GM20431 (cell line): ENCODE measurements around the gene POLRMT.

Experiments used
- in situ Hi-C: fragments of 300-500 bp; cut with MseI, MboI; formaldehyde crosslinking; loops from one replicate; pipeline ENCODE4 v1.15.0; 2020; ENCODE audit warnings: low sequenced_read_pairs; ENCODE audit not compliant: unreplicated experiment

The POLRMT gene

DNA sequence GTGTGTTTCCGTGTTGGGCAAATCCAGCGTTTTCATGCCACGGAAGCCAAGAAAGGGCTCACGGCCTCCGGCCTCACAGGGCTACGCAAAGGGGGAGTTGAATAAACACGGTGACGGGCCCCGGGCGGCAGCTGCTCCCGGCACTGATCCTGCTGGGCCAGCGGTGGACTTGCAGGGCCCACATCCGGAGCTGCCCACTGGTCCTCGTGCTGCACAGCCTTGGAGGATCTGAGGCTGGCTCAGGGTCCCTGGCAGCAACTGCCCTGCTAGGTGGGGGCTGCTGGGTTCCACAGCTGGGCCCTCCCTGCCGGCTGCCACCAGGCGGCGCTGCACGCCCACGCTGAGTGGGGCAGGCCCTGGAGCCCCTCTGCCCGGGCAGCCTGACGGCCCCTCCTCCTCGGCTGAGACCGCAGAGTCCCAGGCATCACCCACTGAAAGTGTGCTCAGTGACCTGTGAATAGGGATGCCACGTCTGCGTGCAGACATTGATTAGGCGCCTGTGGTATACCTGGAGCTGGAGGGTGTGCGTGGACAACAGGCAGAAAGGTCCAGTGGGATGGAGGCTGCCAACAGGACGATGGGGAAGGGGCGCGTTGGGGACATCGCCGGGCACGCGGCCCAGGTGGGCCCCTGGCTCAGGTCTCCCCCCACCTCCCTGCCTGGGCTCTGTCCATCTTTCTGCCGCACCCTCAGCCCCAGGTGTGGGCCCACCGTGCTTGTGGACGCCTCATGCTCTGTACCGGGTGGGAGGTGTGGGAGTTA is 48.9 kb downstream of the POLRMT start:
- in situ Hi-C loops = no loop called here

DNA sequence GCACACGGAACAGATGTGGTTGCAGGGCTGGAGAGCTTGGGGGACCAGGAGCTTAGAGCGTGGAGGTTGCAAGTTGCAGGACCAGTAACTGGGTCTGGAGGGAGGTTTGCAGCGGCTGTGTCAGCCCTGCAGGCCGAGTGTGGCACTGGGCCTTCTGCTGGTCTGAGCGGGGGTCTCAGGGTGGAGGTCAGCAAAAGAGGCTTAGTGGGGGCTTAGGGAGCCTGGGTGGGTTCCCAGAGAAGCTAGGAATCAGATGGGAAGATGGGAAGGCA is 49.4 kb downstream of the POLRMT start:
- in situ Hi-C loops = no loop called here

DNA sequence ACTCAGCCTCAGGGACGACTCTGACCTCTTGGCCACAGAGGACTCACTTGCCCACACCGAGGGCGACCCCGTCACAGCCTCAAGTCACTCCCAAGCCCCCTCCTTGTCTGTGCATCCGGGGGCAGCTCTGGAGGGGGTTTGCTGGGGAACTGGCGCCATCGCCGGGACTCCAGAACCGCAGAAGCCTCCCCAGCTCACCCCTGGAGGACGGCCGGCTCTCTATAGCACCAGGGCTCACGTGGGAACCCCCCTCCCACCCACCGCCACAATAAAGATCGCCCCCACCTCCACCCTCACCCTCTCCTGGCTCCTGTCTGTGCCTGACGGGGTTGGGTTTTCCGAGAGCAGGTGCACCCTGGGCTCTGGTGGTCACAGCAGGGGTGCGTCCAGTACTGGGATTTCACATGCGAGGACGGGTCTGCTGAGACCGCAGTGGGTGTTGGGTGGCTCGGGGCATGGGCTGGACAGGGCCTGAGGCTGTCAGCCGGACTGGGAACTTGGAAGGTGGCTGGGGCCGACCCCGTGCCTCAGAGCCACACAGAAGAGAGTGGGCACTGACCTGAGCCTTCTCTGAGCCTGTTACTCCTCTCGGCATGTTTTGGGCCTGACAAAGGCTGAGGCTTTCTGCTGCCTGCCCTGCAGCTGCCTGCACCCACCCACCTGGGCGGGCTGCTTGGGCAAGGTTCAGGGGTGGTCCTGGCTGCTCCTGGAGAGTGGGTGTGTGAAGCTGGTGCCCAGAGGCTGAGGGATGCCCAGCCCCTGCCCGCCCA is 50.0 kb downstream of the POLRMT start:
- in situ Hi-C loops = no loop called here

DNA sequence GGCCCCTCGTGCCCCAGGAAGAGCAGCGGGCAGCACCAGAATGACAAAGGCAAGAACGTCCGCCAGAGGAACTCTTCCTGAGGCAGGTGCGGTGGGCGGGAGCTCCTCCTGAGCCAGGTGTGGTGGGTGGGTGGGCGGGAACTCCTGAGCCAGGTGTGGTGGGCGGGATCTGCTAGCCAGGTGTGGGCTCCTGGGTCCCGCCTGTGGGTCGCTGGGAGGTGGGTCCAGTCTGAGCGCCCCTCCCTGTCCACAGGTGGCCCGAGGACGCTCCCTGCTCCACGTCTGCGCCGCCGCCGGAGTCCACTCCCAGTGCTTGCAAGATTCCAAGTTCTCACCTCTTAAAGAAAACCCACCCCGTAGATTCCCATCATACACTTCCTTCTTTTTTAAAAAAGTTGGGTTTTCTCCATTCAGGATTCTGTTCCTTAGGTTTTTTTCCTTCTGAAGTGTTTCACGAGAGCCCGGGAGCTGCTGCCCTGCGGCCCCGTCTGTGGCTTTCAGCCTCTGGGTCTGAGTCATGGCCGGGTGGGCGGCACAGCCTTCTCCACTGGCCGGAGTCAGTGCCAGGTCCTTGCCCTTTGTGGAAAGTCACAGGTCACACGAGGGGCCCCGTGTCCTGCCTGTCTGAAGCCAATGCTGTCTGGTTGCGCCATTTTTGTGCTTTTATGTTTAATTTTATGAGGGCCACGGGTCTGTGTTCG is 50.7 kb downstream of the POLRMT start:
- in situ Hi-C loops = no loop called here

DNA sequence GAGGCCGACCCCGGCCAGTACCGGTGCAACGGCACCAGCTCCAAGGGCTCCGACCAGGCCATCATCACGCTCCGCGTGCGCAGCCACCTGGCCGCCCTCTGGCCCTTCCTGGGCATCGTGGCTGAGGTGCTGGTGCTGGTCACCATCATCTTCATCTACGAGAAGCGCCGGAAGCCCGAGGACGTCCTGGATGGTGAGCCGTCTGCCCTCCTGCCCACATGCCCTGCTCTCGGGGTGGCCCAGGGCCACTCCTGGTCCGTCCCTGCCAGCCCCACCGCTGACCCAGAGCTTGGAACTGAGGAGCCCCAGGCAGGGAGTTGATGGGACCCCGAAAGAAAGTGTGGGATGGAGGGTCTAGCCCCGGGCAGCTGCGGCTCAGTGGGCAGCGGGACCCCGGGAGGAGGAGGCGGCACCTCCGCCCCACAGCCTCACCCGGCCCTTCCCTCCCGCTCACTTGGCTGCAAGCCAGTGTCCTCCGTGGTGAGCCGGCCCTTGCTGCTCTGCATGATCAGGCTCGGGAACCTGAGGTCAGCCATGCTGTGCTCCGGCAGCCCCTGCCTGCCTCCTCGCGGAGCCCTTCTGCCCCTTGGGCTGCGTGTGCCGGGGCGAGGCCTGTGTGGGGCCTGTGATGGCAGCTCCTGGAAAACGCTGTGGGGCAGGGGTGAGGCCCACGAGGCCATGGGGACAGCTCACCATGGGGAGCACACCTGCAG is 51.8 kb downstream of the POLRMT start:
- in situ Hi-C loops = no loop called here

DNA sequence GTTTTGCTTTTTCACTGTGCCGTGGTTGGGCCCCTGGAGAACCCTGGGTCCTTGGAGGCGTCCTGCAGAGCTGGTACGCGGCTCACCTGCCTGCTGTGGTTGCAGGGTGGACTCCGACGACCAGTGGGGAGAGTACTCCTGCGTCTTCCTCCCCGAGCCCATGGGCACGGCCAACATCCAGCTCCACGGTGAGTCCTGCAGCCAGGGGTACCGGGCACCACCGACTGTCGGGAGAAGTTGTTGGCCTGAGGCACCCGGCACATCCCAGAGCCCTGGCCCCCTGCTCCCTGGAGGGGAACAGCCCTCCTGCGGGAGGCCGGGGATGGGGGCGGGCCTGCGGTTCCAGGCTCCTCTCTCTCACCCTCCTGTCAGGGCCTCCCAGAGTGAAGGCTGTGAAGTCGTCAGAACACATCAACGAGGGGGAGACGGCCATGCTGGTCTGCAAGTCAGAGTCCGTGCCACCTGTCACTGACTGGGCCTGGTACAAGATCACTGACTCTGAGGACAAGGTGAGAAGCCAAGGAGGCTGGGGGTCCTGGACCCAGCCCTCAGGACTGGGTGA is 53.0 kb downstream of the POLRMT start:
- in situ Hi-C loops = no loop called here

DNA sequence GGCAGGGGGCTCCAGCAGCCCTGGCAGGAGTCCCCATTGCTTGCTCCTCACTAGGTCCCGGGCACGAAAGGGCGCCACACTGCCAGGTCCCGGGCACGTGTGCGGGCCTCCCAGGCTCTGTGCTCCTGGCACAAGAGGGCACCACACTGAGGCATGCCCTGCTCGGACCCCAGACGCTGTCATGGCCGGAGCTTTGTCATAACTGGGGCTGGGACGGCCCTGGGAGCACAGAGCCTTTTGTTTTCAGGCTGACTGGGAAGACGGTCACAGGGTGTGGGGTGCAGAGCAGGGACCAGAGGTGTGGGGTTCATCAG is 53.5 kb downstream of the POLRMT start:
- in situ Hi-C loops = no loop called here

DNA sequence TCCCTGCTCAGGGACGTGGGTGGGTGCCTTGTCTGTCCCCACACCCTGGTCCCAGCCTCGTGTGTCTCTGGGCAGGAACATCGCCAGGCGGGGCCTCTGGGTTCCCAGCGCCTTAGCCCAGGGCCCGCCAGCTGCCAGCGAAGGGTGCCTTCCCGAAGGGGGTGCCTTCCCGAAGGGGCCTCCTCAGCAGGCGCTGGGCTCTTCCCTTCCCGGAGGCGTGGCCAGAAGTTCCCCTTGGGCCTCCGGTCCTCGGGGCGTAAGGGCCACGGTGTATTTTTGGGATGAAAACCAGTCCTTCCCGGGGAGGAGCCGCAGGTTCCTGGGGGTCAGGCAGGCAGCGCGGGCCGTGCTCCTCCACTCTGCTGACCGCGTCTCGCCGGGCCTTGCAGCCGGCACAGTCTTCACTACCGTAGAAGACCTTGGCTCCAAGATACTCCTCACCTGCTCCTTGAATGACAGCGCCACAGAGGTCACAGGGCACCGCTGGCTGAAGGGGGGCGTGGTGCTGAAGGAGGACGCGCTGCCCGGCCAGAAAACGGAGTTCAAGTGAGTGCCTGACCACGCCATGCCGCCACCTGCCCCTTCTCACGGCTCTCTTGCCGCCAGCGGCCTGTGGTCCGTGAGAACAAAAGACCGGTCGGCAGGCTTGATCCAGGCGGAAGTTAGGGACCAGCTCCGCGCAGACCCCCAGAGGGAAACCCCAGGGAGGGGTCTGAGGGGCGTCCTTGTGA is 54.1 kb downstream of the POLRMT start:
- in situ Hi-C loops = no loop called here

DNA sequence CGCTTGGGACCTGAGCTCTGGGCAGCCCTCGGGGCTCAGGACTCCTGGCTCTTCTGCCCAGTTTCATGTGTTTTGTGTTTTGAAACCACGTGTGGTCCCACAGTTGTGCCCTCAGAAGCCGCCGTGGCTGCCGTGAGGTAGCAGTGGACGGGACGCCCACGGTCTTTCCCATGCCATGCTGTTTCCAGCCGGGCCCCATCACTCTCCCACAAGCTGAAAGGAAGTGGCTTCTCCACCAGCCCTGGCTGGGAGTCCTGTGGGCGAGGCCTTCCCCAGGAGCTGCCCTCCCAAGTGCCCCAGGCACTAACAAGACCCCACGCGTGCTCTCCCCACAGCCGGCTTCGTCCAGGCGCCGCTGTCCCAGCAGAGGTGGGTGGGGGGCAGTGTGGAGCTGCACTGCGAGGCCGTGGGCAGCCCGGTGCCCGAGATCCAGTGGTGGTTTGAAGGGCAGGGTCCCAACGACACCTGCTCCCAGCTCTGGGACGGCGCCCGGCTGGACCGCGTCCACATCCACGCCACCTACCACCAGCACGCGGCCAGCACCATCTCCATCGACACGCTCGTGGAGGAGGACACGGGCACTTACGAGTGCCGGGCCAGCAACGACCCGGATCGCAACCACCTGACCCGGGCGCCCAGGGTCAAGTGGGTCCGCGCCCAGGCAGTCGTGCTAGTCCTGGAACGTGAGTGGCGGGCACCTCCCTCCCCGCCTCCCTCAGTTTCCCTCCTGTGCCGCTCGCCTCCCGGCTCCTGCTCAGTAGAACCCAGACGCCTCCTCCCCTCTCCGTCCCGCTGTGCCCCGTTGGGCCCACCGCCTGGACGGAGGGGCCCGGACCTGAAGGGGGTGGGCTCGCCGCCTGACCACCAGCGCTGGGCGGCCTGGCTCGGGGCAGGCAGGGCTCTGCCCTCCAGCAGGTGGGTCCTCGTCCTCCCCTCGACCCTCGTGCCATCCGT is 55.6 kb downstream of the POLRMT start:
- in situ Hi-C loops = no loop called here

DNA sequence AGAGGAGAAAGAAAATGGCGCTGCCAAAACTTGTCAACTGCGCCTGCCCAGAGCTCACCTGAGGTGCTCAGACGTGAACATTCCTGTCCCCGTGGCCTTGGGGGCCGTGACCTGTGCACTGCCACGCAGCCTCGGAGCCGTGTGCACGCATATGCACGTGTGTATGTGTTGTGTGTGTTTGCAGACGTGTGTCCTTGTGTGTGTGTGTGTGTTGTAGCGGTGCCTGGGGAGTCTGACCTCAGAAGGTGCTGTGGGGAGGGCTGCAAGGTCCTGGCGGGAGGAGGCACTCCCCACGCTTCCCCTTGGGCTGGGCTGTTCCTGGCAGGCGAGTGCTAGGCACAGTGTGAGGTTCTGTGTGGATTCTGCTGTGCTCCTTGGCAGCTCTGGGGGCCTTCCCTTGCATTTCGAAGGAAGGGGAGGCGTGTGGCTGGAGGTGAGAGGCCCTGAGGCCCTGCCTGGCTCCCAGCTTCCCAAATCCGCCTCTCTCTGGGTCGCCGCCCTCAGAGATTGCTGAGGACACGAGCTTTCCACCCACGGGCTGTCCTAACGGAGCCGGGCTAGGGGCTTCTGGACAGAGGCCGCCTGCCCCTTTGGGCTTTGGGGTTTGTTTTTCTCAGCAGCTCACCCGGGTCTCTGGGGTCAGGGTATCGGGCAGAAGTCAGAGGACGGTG is 56.4 kb downstream of the POLRMT start:
- in situ Hi-C loops = no loop called here

DNA sequence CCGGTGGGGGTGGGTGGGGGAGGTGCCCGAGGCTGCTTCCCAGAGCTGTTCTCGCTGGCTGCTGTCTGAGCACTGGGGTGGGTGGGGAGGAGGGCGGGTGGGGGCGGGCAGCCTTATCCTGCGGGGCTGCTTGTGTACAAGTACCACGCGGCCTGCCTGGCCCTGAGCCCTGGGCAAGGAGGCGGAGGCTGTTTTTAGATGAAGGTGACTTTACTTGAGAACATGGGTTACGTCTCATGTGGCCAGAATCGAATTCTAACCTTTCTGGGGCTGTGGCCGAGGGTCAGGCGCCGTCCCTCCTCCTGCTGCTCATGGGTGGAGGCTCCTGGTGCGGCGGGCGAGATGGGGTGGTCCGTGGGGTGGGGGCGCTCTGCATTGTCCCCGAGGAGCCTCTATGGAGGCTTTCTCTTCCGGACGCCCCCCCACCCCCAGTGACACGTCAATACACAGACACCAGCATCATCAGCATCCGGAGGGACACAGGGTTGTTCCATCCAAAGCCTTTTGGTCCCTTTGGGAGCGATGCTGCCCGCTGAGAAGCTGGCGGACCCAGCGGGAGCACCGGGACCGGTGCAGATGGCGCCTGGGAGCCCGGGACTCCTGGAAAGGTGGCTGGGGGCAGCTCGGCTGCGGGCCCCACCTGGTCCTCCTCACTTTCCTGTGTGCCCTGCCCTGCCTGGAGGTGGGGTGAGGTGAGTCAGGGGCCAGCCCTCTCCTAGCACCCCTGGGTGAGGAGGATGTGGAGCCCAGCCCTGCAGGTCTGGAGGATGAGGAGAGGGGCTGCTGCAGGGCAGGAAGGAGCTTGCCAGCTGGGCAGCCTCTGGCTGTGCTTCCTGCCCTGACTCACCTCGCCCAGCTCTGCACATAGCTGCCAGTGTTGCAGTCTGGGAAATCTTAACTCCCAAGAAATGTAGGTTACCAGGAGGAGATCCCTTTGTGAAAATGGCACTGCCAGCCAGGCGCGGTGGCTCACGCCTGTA is 57.5 kb downstream of the POLRMT start:
- in situ Hi-C loops = no loop called here

DNA sequence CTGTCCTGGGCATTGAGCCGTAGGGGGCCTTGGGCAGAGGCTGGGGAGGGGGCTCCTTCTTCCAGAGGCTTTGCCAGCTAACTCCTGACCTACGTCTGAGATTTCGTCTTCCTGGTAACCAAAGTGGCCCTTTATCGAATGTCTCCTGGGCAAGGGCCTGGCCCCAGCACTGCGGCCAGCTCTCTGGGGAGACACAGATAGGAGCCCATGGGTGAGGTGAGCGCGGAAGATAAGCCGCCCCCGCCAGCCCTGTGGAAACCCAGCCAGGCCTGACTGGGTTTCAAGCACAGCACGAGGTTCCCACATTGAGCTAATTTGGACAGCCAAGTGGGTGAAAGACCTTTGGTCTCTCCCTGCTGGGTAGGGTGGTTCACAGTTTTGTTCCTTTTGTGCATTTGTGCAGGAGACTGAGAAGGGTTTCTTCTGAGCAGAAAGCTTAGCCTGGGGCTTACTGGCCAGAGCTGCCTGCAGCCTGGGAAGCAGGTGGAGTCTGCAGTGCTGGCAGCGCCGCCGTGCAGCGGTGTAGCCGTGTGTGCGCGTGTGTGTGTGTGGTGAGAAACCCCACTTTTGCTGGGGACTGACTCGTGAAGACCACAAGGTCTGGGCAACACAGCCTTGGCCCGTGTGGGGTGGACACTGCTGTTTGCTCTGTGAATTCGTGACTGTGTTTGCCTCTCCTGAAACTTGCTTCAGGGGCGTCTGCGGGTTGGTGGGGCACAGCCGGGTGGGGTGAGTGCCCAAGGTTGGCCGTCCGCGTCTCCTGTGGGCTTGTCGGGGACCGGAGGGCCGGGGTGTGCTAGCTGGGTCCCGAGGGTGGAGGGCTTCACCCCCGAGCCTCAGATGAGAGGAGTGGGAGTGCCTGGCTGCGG is 58.4 kb downstream of the POLRMT start:
- in situ Hi-C loops = no loop called here

DNA sequence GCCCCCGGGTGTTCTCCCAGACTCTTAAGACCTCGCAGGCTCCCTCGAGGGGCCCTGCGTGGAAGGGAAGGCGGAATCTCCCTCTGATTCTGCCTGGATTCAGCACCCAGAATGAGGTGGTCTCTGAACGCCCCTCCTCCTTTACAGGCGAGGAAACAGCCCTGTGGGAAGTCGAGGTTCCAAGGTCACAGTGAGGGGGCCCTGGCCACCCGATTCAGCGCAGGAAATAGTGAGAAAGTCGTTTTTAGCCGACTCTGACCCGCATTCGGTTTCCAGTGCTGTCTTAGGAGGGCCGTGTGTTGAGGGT is 59.9 kb downstream of the POLRMT start:
- in situ Hi-C loops = no loop called here

DNA sequence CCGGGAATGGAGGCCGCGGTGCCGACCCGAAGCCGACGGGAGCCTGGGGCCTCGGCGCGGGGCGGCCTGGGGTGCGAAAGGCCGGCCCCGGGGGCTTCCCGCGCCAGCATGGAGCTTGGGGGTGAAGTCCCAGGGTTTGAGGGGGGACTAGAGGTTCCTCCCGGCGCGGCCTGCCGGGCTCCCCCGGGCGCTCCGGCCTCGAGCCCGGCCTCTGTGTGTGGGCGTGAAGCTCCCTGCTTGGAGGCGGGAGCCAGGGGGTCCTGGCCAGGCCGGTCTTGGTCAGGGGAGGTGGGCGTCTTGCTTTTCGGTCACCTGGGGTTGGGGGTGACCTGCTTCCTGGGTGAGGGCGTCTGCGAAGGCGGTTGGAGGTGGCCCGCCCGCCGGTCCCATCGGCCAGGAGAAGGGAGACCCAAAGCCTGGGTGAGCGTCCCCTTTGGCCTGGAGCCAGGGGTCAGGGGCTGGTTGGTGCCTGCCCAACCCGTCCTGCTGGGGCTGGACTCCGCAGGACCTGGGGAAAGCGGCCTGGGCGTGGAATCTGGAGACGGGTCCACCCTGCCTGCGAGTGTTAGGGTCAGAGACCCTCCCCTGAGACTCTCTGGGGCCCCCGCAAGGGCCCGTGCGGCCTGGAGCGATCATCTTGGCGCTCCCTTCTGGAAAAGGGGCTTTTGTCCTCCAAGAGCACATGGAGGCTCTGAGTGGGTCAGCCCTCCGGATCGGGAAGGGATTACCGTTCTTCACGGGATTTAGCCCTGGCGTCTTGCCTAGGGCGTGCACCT is 60.4 kb downstream of the POLRMT start:
- in situ Hi-C loops = no loop called here

DNA sequence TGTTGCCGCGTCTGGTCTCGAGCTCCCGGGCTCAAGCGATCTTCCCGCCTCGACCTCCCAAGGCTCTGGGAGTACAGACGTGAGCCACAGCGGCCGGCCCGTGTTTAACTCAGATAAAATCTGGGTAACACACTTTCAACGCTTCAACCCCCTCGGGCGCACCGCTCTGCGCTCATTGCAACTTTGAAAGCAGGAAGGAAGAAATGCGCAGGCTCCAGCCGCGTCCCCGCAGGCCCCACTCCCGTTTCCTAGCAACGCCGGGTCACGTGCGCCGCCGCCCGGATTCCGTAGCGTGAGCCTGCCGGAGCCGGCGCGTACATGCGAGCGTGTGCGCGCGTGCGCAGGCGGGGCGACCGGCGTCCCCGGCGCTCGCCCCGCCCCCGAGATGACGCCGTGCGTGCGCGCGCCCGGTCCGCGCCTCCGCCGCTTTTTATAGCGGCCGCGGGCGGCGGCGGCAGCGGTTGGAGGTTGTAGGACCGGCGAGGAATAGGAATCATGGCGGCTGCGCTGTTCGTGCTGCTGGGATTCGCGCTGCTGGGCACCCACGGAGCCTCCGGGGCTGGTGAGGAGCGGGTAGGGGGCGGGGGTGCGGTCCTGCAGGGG is 61.1 kb downstream of the POLRMT start, which contains the start of gene BSG:
Gene BSG, plus strand, starts transcription at position 457 of the 603 bp plus-strand sequence. Its CDS starts 39 bp downstream, at position 496.
- in situ Hi-C loops = no loop called here
